ENCODE measurements around the gene SERINC1. TPM values are rescaled to one million over a fixed set of nuclear protein-coding genes. Genes with fewer than 3 reads are reported as not detected.

Gene SERINC1
- total RNA-seq, 1 experiment from 2014 or later, result 82.9 TPM

- POLR2A ChIA-PET (ENCODE audit: low non-redundant PET), result no interaction called here
- peaks cover 78% of the 10 kb centered on the region for H3K36me3 ChIP-seq (ENCODE audit: insufficient read depth, low read length, poor library complexity, severe bottlenecking)
- no TSS peak for BruUV-seq (replicated peaks)
These were observed 39.8 kb downstream of the SERINC1 start for GRCh38 chr6:122431780-122432179.

GRCh38 chr6:122429323-122429722 is 42.3 kb downstream of the SERINC1 start:
- intact Hi-C loops (cut with micrococcal nuclease; ENCODE audit: unreplicated experiment), result no loop called here
- TF ChIP-seq CTCF (conservative IDR thresholded peaks at IDR 0.05; ENCODE audit: low read depth, low read length) (no peak), EZH2 (IDR thresholded peaks at IDR 0.05; ENCODE audit: borderline replicate concordance, low read depth, low read length, poor library complexity, severe bottlenecking) (no peak)
- ChIA-PET CTCF (no interaction called here), POLR2A (ENCODE audit: low non-redundant PET) (no interaction called here)
- no peaks in the 10 kb centered on the region for H3K4me1 ChIP-seq (ENCODE audit: insufficient read depth, low read length, poor library complexity, severe bottlenecking)
- H3K27ac ChIP-seq (ENCODE audit: low read depth, low read length, poor library complexity, severe bottlenecking), result no peak overlapping the region
- BruUV-seq (replicated peaks), result no TSS peak
- H3K4me3 ChIP-seq (ENCODE audit: low read depth, low read length, poor library complexity, severe bottlenecking), result no peak overlapping the region
- H3K36me3 ChIP-seq (ENCODE audit: insufficient read depth, low read length, poor library complexity, severe bottlenecking), result peaks cover 86% of the 10 kb centered on the region
- H3K27me3 ChIP-seq (replicated peaks; ENCODE audit: insufficient read depth, low read depth, low read length, poor library complexity), result no peaks in the 10 kb centered on the region
- no peak for DNase-seq (ENCODE audit: low spot score)
- H3K9me3 ChIP-seq (ENCODE audit: low read depth, low read length, poor library complexity, severe bottlenecking), result no peaks in the 10 kb centered on the region

More at GRCh38 chr6:122431780-122432179, 39.8 kb downstream of the SERINC1 start:
- Histone ChIP-seq H3K4me1 (ENCODE audit: insufficient read depth, low read length, poor library complexity, severe bottlenecking) (no peaks in the 10 kb centered on the region), H3K27me3 (replicated peaks; ENCODE audit: insufficient read depth, low read depth, low read length, poor library complexity) (no peaks in the 10 kb centered on the region), H3K9me3 (ENCODE audit: low read depth, low read length, poor library complexity, severe bottlenecking) (no peaks in the 10 kb centered on the region), H3K4me3 (ENCODE audit: low read depth, low read length, poor library complexity, severe bottlenecking) (no peak overlapping the region), H3K27ac (ENCODE audit: low read depth, low read length, poor library complexity, severe bottlenecking) (no peak overlapping the region)
- DNase-seq (ENCODE audit: low spot score), result no peak
- CTCF ChIA-PET, result no interaction called here
- no peak for TF ChIP-seq EZH2 (IDR thresholded peaks at IDR 0.05; ENCODE audit: borderline replicate concordance, low read depth, low read length, poor library complexity, severe bottlenecking)
- no peak for TF ChIP-seq CTCF (conservative IDR thresholded peaks at IDR 0.05; ENCODE audit: low read depth, low read length)
- intact Hi-C loops (cut with micrococcal nuclease; ENCODE audit: unreplicated experiment), result no loop called here

DNA sequence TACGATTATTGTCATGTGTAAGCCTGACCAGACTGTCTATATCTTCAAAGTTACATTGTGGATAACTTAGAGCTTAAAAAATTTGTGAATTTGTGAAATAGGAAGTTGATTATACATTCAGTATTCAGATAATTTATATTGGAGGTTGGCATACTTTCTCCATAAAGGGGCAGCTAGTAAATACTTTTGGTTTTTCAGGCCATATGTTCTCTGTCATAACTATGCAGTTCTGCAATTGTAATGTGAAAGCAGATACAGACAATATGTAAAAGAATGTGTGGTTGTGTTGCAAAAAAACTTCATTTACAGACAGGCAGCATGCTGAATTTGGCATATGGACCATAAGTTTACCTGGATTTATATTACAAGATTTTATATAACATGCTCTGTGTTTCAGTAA is 42.8 kb downstream of the SERINC1 start:
- CTCF ChIA-PET, result no interaction called here
- no peak overlapping the region for H3K27ac ChIP-seq (ENCODE audit: low read depth, low read length, poor library complexity, severe bottlenecking)
- POLR2A ChIA-PET (ENCODE audit: low non-redundant PET), result no interaction called here
- H3K36me3 ChIP-seq (ENCODE audit: insufficient read depth, low read length, poor library complexity, severe bottlenecking), result peaks cover 86% of the 10 kb centered on the region
- BruUV-seq (replicated peaks), result no TSS peak
- DNase-seq (ENCODE audit: low spot score), result no peak
- no peak for TF ChIP-seq EZH2 (IDR thresholded peaks at IDR 0.05; ENCODE audit: borderline replicate concordance, low read depth, low read length, poor library complexity, severe bottlenecking)
- no peak for TF ChIP-seq CTCF (conservative IDR thresholded peaks at IDR 0.05; ENCODE audit: low read depth, low read length)
- H3K4me1 ChIP-seq (ENCODE audit: insufficient read depth, low read length, poor library complexity, severe bottlenecking), result no peaks in the 10 kb centered on the region
- H3K9me3 ChIP-seq (ENCODE audit: low read depth, low read length, poor library complexity, severe bottlenecking), result no peaks in the 10 kb centered on the region
- H3K4me3 ChIP-seq (ENCODE audit: low read depth, low read length, poor library complexity, severe bottlenecking), result no peak overlapping the region
- intact Hi-C loops (cut with micrococcal nuclease; ENCODE audit: unreplicated experiment), result no loop called here
- no peaks in the 10 kb centered on the region for H3K27me3 ChIP-seq (replicated peaks; ENCODE audit: insufficient read depth, low read depth, low read length, poor library complexity)
